ENCODE measurements around the gene SERTAD4.
"Not testable (repeated sequence)": the region's sequence is repeated elsewhere in the genome, so short reads cannot be mapped to it uniquely, and the experiment has no call there.

The SERTAD4 gene

GRCh38 chr1:210260096-210260495 lies 27.5 kb downstream of the SERTAD4 start:
- DNase-seq (ENCODE audit: low read depth), result no peak

GRCh38 chr1:210262167-210262896 lies 29.7 kb downstream of the SERTAD4 start:
- no peak for DNase-seq (ENCODE audit: low read depth)

DNA sequence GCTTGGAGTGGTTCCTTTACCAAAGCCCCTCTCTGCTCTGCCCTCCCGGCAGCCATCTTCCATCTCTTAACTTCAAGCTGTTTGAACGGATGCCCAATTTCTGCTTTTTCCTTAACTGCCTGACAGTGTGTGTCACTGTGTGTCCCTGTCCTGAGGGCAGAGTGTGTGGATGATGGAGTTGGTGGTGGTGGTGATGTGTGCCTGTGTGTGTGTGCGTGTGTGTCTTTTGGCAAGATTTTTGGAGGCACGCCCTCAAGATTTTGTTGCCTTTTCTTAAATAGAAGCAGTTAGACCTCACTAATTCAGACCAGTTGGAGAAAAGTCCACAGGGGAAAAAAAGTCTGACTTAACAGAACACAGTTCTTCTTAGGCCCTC lies 30.3 kb downstream of the SERTAD4 start:
- DNase-seq (ENCODE audit: low read depth), result no peak

DNA sequence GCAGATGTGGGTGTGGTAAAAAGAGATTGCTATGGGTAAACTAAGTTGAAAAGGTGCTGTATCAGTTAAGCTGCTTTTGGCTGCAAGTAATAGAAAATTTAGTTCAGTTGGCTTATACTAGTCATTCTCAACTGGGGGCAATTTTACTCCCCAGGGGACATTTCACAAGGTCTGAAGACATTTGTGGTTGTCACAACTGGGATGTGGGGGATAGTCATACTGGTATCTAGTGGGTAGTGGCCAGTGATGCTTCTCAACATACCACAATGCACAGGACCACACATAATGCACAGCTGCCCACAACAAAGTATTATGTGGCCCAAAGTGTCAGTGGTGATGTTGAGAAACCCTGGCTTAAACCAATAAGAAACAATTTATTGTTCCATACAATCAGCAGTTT lies 31.4 kb downstream of the SERTAD4 start:
- DNase-seq (ENCODE audit: low read depth), result no peak

DNA sequence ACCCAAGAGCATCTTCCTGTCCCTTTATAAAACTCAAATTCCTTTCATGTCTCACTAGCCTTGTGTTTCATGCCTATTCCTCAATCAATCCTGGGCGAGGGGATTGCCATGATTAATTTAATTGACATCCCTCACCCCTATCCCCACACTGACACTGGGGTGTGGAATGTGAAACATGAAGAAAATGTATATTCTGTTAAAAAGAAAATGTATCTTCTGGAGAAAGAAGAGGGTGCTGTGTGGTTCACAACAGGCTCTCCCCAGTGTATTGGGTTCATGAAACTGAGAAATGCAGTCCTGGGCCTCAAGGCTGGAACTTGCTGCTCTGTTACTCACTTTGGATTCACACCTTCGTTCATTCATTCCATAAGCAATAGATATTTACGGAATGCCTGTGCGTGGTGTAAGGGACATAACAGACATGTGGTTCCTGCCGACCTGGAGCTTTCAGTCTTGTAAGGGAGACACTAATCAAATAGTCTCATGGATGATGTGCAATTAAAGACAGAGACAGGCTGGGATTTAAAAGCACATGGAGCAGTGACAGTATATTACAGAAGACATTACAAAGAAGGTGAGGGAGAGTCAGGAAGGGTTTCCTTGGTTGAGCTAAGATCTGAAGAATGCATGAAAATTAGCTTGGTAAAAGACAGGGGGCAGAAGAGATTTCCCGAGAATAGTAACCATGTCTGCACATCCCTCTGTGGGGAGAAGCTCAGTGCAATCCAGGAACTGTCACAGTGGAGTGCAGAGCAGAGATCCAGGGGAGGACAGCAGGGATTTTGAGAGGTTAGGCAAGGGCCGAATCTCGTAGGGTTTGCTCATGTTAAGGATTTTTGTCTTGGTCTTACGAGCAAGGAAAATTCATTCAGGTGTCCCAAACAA lies 32.1 kb downstream of the SERTAD4 start:
- DNase-seq (ENCODE audit: low read depth), result no peak

DNA sequence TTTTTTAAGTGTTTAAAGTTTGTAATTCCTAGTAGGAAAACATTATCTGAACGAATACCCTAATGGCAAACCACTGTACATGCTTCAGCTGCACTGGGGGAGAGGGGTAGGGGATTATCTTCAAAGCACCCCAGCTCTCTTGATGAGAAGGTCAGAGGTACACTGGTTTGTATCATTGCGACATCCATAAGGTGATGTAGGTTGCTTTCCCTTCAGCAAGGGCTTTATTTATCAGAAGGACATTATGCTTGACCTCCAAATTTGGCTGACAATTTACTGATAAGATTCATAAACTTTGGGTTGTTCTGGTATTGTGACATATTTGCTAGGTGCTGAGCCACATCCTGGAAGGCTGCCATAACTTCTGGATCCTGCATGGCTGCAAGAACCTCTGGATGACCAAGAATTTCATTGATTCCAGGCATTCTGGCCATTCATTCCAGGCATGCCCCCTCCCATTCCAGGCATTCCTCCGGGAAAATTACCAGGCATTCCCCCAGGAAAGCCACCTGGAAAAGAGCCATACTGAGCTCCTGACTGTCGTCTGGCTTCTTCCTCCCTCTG lies 32.9 kb downstream of the SERTAD4 start:
- not testable (repeated sequence) for DNase-seq (ENCODE audit: low read depth)

DNA sequence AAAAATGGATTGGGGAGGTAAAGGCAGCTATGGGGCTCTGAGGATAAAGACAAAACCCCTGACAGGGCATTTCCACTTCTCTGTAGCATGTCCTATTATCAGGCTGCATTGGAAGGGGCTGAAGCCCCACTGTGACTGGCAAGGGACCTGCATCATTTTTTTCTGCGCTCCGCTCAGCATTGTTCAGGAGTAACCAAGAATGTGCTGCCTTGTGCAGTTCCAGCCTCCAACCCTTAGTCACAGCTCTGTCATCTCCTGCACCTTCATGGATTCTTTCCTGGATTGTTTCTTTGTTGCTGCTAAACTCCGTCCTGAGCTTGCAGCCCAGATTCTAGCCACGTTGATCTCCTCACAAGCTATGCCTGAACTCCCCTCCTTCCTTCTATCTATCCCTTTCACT lies 37.4 kb downstream of the SERTAD4 start:
- no peak for DNase-seq (ENCODE audit: low read depth)

GRCh38 chr1:210272666-210273065 lies 40.1 kb downstream of the SERTAD4 start:
- DNase-seq (ENCODE audit: low read depth), result no peak

DNA sequence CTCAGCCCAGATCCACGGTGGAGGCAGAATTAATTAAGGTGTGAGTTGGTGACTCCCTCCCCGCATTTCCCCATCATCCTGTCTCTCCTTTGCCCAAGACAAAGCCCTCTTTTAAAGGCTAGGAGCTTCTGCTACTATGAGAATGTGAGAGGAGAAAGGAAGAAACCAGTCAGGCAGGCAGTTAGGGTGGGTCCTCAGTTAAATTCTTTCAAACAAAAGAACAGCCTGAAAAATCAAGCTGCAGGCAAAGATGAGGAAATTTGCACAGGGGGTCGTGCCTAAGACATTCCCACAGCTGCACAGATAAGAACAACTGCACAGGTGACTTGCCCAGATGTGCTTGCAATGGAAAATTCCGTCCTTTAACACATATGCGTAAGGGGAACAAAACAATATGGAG lies 47.6 kb downstream of the SERTAD4 start:
- DNase-seq (ENCODE audit: low read depth), result no peak

GRCh38 chr1:210288116-210288515 lies 55.5 kb downstream of the SERTAD4 start:
- DNase-seq (ENCODE audit: low read depth), result no peak

- no peak for DNase-seq (ENCODE audit: low read depth)
Measured at GRCh38 chr1:210289248-210289647, 56.7 kb downstream of the SERTAD4 start.

DNA sequence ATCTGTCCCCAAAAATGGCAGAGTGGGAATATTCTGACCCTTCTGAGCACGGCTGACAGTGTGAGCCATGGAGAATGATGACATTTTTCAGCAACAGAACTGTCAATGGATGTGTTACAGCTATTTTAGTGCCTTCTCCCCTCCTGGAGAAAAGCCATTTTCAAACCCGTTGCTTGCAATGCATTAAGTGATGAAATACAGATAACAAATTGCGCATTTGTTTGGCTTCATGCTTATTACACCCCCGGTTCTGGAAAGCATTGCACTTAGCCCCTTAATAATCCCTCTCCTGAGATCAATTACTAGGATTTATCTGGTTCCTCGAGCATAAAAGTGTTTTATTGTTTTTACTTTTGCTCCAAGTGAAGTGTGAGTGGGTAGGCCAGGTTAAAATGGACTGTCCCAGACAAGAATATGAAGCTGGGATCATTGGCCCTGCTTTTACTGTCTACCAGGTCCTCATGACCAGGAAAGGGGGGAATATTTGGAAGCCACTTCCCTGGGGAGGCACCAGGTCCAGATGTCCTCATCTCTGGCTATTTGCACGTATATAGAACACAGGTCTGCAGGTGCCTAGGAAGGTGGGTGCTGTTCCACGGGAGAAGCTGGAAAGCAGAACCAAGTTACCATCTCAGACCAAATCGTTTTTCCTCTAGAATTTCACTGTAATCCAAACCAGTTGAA lies 58.6 kb downstream of the SERTAD4 start:
- no peak for DNase-seq (ENCODE audit: low read depth)

DNA sequence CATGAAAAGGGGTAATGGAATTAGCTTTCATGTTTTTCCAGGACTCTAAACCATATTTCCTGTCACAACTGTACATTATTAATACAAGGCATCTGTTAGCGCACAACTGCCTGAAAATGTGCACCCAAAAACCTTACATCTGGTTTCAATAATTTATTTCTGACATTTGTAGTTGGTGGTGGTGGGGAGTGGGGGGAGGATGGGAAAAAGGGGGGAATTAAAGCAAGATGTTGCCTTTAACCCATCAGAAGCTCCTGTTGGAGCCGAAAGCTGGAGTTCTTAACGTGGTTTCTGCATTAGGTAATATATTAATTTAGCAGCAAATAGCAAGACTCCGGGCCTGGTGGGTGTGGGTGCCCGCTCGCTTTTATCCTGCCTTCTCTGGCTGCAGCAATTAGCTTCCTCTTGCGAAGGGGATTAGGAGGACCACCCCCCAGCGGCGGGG lies 59.2 kb downstream of the SERTAD4 start:
- no peak for DNase-seq (ENCODE audit: low read depth)

DNA sequence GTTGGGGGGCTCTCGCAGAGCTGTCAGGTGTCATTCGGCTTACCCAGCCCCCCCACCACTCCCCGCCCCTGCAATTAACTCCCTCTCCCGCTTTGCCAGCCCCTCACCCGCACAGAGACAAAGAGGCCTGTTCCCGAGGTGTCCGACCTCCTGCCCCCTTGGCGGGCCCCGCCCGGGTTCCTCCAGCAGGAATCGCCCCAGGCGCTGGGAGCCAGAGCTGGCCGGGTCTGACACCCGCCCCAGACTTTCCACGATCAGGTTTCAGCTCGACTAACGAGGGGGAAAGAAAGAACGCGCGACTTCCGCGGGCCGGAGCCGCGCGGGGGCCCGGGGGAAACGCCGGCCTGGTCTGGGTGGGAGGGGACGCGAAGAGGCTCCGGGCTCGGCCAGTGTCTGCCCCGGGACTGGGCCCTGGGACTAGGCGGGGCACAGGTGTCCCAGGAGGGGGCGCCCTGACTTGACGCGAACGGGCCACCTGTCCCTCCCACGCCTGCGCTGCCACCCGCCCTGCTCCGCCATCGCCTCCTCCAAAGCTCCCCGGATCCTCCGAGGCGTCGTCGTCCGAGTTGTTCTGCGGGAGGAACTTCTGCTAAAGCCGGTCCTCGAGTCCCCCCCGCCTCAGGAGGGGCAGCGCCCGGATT lies 59.8 kb downstream of the SERTAD4 start:
- DNase-seq (ENCODE audit: low read depth), result peak; percentile 10

DNA sequence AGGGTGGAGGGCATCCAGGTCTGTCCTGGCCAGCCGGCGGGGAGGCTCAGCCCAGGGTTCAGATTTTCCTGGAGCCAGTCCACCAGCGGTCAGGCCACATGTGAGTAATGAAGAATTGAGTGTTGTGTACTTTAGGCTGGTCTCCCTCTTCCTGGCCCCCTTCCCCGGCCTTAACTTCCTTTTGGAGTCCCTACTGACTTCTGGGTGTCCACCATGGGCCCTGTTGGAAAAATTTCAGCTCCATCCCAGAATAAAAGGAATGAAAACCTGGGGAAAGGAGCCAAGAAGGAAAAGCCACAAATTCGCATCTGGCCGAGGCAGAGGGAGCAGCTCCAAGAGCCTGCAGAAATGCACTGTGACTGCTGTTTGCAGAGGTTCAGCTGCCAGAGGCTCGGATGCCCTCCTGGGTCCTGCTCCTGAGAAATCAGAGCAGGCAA lies 60.6 kb downstream of the SERTAD4 start:
- DNase-seq (ENCODE audit: low read depth), result no peak

DNA sequence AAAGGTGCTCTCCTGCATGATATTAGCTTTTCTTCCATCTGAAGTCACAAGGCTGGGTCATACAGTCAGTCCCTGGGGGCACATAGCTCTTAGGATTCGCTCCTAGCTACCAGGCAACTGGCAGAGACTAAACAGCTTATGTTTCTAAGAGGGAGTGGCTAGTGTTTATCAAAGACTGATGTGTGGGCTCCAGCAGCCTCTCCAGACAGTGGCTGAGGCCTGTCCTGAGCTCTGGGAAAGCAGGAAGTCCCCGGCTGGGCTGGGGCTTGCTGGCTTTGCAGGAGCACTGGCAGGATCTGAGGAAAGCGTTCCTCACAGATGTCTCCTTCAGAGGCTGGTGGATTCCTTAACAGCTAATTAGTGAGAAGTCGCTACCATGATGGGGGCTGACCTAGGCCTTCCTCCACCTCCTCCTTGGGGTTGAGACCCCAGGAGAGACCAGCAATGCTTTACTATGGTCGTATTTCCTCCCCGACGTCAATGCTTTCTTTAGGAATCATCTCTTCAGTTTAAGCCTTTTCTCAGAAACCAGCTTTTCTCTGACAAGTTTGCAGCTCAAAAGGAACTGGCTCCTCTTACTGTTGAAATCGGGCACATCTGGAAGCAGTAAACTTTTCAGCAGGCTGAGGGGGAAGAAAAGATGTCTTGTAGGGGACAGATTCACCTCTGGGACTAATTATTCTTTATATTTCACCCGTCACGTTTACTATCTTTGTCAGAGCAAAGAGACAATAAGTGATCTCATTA lies 62.6 kb downstream of the SERTAD4 start:
- no peak for DNase-seq (ENCODE audit: low read depth)
